Dedifferentiated amniotic fluid mesenchymal stem cell (primary cell): ENCODE data around the gene NAIP.
"Not testable (repeated sequence)": the region's sequence is repeated elsewhere in the genome, so short reads cannot be mapped to it uniquely, and the experiment has no call there.

Source experiments
- DNase-seq: peaks from one replicate; pipeline ENCODE4 v3.0.0-alpha.2; 2016; ENCODE audit errors: extremely low spot score

Gene NAIP

GRCh38 chr5:70925211-70925562, 100.0 kb downstream of the NAIP start:
- DNase-seq, result not testable (repeated sequence)
